DMS53 treated with DMSO at 0.1 percent for 48 hours (cell line): ENCODE measurements around the gene CST7.

Experiments
- DNase-seq: peaks from one replicate; lab custom pipeline; 2025; ENCODE audit not compliant: unreplicated experiment; lab: John Stamatoyannopoulos, UW

The CST7 gene

DNA sequence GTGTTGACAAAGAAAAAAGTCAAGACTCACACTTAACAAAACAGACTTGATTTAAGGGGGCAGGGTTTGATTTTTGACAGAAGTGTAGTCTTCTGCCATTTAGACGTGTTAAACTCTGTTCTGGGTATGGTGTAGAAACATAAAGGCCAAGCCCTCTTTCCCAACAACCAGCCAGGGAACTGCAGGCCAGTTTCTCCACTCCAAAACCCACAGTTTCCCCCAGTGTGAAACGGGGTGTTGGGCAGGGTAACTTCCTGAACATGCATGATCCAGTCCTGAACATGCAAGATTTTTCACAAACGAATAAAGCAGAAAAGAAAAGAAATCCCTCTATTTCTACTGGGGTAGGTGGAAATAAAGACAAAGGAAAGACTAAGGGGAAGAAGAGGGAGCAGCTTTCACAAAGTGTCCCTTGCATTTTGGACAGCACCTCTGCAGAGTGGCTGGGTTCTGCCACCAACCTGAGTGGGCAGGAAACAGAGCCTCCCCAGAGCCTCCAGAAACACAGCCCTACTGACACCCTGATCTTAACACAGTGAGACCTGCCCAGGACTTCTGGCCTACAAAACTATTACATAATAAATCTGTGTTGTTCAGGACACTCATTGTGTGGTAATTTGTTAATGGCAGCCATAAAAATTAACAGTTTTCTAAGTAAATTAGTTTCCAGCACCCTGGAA, 36.0 kb downstream of the CST7 start:
- DNase-seq, result no peak

DNA sequence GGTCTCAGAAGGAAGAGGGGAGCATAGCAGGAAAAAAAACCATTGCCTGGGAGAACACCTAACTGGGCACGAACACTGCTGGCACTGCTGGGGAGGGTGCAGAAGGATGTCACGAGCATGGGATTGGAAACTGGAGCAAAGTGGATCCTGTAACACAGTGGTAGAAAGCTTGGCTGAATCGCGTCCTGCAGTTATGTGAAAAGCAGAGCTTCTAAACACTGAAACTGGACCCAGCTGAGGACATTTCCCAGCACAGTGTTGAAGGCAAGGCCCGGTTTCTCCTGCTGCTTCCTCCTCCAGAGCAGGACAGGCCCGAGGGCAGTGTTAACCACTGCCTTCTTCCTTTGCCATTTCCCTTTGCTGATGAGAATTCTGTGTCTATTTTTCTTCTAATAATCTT, 36.7 kb downstream of the CST7 start:
- no peak for DNase-seq

DNA sequence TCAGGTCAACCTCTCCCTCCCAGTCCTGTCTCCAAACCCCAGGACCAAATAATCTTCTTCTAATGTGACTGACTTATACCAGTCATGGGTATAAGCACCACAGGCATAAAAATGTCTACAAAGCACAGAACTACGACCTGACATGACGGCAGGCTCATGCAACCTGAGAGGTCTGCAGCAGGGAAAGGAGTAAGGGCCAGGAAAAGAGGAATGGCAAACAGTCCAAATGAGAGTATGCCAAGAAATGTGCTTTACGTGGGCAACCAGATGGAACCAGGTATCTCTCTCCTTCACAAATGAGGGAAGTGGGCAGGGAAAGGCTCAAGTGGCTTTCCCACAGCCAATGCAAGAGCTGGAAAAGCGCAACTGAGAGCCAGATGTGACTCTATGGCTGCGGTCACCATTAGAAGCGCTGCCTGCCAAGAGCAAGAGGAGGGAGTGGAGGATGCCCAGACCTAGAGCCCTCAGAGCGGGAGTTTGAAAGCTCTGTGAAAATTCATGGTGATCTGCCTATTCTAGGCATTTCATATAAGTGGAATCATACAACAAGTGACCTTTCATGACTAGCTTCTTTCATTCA, 37.5 kb downstream of the CST7 start:
- no peak for DNase-seq

DNA sequence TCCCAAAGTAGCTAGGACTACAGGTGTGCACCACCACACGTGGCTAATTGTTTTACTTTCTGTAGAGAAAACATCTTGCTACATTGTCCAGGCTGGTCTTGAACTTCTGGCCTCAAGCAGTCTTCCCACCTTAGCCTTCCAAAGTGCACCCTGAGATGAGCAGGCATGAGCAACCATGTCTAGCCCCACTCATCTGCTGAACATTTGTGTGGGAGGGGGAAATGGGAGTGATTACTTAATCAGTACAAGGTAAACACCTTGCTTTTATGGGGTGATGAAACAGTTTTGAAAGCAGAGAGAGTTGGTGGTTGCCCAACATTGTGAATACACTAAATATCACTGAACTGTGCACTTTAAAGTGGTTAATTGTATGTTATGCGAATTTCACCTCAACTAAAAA, 38.2 kb downstream of the CST7 start:
- no peak for DNase-seq

DNA sequence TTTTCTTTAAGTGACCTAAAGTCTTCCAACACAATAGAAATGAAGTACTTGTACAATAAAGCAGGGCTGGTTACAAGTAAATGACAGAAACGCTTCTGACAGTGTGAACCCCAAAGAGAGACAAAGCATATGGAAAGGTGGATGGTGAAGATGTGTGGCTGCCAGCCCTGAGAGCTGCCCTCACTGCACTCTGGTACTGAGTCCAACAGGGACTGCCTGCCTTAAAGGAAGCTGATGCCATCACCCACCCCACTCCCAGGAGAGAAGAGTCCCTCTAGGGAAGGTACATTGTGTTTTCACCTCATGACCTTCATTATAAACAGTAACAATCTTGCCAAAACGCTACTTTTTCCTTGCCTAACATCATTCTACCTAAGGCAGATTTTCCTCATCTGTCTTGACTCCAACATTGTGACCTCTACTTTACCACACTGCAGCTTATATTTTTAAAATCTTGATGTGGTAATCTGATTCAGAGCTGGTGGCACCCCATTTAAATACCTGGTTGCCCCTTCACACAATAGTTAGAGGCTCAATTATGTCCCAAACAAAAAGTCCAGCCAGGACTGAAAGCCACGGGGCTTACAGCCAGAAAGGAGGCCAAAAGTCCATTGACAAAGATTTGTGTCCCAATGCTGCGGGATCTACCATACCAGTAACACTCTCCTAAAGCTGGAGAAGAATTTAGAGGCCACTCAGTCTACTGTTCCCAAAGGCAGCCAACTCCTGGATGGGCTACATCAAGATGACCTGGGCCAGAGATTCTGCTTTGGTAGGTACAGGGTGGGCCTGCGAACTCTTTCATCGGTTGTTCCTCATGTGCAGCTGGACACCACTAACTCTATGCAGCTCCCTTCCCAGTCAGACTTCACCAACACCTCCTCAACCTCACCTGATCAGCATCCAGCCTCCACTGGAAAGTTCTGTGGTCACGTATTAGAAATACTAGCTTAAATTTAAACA, 39.1 kb downstream of the CST7 start:
- no peak for DNase-seq

DNA sequence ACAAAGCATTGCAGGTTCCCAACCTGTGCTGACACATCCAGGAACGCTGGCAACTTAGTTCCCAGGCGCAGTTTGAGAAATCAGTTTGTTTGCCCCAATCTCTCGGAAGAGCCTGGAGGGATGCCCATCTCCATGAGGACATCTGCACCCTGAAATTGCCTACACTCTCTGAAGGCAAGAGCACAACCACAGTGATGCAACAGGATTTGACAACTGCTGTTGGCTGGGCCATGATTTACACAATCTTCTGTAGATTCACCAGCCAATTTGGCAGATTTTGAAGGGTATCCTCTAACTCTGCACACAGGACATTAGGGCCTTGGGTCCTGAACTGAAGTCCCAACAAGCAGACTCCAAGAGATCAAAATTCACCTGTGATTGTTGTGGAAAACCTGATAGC, 40.1 kb downstream of the CST7 start:
- DNase-seq, result no peak

DNA sequence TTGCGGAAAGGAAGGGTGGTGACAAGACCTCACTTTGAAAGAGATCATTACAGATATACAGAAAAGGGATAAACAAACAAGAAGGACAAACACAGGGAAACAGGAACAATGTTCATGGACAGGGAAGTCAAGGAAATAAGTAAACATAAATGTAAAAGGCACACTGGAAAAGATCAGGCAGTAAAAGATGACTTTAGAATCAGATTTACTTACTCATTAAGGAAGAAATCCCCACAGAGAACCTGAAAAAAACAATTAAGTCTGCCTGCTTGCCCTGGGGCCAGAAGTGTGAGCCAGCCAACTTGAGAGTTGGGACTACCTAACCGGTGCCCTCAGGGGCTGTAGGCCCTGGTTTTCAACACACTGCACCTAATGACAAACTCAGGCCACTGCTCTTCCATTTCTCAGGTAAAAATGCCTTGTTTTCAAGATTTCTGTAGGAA, 41.8 kb downstream of the CST7 start:
- DNase-seq, result no peak

DNA sequence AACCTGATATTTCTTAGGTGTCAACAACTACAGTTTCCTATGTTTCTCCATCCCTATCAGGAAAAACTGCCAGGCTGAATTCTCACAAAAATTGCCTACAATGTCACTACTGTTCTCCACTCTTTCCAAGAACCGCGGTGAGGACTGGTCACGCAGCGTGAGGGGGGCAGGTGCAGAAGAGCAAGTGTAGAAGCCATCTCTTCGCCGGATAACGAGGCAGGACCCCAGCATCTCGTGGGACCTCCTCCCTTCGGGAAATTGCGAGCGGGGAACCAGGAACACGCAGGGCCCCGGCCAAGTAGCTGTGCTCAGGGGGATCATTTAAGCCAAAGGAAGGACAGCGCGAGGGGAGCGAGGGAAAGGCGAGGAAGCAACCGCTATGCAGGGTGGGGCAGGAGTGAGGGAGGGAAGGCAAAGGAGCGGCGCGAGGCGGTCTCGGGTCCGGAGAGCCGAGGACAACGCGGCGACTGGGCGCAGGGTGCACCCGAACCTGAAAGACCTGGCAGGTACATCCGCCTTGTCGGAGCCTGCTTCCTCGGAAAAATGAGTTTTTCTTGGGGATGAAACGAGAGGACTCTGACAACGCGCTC, 42.9 kb downstream of the CST7 start:
- no peak for DNase-seq

DNA sequence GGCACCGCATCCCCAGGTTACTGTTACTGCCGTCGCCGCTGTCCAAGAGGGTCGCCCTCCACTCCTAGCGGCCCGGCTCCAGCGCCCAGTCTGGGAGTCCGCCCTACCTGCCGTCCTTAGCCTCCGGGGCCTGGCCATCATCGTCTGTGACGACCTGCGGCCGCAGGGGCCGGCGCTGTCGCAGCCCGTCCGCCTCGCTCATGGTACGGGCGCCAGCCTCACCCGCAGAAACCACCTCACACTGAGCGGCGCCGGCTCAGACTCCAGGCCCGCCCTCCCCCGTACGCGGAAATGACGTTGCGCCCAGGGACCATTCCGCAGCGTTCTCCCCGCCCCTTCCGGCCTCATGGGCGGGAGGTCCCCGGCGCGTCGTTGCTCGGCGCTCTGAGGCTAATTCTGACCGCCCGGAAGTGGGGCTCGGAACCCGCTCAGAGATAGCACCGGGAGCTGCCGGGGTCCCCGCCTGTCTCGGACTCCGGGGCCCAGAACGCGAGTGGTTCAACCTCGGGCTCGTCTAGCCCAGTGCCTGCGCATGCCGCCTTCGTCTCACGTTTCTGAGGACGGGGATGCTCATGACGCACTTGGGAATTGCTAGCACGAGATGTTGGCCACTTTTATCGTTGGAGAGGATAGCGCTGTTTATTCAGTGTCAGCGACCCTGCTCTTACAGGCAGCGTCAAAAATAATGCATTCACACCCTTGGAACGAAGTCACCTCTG, 43.6 kb downstream of the CST7 start, which contains the start of gene APMAP:
TSS of gene APMAP (minus strand) at position 265 of the 719 bp plus-strand sequence. CDS start at position 202, 63 bp downstream.
- DNase-seq, result peak; percentile 91

DNA sequence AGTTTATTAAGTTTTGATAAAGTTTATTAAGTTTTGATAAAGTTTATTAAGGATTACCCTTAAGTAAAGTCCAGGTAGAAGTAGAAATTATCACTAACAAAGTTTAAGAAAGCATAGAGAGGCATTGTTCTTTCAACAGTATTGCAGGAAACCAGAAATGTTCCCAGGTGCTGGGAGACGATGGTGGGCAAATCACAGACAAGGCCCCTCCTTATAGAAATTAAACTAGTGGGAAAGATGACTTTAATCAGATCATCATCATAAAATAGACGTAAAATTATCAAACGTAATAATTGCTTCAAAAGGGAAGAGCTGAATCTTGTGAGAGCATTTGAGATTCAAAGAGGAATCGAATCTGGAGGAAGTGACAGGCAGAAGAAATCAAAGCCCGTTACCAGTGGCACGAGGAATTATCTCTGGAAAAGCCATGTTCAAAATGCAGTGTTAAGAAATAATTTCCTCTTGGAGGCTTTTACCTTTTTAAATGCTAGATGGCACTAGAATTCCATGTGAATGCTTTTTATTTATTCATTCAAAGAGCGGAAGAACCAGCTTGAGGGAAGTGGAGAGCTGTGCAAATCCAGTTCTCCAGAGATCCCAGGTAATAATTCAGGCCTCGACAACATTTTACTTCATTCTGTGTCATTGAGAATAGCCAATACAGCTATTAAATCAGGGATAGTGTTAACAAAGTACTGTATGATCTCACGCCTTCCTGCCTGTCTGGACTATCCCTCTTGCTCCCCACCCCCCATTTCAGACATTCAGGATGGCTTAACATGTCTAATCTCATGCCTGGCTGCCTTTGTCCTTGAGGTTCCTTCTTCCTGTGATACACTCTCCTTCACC, 44.5 kb downstream of the CST7 start:
- DNase-seq, result peak; percentile 59

DNA sequence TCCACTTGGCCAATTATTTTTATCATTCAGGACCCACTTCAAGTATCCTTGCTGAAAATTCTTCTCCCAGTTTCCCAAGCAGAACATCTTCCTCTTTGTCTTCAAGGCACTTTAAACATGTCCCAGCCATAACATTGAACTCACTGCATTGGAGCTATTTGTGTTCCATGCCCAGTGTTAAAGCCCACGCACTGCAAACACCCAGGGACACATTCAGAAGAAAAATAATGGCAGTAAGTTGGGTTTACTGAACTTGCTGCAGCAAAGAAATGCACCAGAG, 45.1 kb downstream of the CST7 start:
- DNase-seq, result no peak

DNA sequence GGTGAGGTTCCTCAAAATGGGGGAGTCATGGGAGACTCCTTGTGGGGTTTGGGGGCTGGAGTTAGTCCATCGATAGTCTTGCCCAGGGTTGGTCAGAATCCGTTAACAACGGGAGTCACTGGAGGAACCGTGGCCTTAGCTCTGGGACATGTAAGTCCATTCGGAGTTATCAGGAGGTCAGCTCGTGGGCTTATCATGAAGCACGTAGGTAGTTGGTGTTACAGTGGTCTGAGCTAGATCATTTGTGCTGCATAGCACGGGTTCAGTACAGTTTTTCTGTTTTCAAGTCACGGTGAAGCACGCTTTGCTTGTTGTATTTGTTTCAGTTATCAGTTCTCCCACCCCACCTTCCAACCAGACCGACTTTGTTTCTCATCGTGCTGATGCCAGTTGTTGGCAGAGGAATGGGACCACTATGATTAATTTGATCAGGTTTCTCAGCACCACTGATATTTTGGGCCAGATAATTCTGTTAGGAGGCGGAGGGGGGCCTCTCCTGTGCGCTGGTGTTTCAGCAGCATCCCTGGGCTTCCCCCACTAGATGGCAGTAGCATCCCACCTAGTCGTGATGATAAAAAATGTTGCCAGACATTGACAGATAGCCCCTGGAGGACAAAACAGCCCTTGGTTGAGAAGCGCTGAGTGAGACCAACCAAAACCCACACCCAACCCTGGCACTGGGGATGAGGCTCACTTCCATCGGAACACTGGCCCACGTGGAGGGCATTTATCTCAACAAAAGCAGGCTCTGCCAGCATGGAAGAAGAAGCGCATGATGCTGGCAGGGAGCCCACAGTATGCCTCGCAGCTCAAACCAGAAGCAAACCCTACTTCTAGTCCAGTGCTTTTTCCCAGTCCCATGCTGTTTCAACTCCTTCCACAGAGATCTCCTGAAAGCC, 45.6 kb downstream of the CST7 start:
- DNase-seq, result peak; percentile 55

DNA sequence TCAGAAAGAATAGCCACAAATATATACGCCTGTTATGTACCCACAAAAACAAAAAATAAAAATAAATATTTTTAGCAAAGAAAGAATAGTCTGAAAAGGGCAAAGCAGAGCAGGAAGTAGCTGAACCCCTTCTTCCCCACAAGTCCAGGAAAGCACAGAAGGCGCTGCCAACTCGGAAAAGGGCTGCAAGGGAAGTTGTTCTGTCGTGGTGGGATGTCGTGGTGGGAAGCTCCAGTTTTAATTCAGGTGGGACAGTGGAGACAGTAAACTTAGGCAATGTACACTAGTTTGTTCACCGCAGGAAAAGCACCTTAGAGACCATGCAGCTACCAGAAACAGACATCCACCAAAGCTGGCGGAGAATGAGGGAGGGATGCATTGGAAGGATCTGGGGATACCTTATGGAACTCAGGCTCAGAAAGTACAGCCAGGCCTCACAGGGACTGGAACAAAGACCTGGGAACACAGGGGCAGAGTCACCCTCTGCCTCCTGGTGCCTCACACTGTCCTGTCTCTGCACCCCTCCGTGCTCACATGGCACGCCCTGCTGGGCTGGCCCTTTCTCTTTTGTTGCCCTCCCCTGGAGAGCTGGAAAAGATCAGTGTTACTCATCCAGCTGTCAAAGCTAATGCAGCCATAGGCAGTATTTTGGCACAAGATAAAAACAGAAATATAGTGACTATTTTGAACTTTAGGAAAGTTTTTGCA, 46.8 kb downstream of the CST7 start:
- no peak for DNase-seq

DNA sequence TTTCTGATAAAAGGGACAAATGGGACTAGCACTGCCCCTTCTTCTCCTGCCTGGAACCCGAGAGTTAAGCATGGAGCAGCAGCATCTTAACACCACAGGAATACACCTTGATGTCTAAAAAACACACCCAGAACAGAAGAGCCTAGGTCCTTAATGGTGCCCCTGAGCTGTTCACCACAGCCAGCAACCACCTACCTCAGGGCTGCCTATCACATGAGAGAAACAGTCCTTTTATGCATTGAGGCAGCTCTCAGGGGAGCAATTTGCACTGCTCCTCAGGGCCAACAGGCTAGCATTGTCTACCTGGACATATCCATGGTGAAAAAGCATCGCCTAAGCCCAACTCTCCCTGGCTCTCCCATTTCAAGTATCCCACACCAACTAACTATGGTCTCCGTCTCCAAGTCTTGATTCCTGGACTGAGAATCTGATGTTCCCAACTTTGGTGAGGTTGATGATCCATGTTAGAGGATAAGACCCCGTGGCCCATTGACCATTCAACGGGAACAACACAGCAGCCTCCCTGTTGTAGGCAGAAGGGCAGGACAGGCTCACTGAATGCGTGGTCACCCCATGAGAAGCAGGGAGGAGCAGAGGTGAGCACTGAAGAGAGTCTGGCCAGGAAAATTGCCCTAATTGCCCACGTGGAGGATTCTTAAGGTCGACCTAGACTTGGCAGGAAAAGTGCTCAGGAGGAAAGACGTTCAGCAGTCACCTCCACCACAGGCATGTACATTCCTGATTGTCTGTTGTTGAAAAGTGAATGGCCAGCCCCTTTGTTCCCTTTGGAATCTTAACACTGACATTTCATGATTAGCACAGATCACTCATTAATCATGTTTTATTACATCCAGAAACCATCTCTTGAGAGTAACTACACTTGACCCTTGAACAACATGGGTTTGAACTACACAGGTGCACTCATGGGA, 47.6 kb downstream of the CST7 start:
- DNase-seq, result no peak

DNA sequence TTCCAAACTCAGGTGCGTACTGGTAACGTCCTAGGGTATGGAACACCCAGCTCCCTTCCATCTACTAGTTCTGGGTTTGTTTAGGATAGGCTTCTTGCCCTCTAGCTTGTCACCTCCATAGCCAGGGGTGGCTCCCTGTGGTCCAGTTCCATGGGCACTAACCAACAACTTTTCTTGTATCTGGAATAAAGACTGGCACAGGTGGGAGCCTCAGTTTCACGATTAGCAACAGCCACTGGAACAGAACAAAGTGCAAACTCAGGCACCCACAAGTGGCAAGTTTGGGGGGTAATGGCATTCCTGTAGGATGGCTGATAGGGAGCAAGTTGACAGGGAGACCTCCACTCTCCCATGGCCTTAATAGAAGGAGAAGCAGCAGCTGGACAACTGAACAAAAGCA, 49.1 kb downstream of the CST7 start:
- no peak for DNase-seq

DNA sequence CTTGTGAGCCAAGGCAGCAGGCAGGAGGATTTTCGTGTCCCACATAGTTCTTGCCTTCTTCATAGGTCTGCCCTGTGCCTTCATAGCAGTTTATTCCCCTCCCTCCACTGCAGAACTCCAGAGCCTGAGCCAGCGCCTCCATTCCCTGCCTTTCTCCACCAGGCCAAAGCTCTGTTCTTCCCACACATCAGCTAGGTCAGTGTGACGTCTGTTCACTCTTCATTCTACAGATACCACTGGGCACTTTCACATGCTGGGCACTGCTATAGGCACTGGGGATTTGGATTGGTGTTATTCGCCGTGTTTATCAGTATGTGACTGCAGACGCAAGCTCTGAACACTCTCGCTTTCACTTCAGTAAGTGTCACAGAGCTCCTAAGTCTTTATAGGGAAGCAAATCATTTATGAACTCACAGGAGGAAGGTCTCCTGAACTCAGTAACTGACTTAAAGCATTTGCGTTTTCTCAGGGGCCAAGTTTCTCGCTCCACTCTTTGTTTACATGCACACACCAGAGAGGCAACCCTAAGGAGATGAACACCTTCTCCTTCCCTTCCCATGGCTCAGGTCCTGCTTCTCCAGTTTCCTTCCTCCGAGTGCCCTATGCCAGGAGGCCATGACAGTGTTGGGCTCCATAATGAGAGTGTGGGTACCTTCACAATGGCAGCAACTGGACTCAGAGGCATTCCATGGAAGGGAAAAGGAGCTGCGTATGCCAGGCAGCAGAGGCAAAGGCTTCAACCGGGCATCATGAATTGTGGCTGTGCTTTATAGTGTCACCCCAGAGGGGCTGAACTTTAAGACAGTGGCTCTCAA, 49.8 kb downstream of the CST7 start:
- no peak for DNase-seq

DNA sequence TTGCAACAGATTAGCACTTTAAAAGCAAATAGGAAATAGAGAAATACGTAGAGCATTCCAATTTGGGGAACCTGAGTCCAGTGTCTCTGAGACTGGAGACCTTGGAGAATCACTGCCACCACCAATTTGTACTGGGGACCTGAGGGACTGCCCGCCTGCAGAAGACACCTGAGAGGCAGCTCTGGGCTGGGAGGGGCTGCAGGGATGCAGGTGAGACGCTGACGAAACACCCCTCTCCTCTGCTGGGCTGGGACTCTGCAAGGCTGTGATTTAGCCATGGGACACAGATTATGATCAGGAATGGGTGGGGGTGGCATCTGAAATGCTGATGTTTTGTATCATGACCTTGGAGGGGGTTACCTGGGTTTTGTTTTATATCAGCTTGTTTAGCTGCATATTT, 50.5 kb downstream of the CST7 start:
- DNase-seq, result no peak
